Measurements from ENCODE around the gene ABCD3.

- TF ChIP-seq, protein P1, sequence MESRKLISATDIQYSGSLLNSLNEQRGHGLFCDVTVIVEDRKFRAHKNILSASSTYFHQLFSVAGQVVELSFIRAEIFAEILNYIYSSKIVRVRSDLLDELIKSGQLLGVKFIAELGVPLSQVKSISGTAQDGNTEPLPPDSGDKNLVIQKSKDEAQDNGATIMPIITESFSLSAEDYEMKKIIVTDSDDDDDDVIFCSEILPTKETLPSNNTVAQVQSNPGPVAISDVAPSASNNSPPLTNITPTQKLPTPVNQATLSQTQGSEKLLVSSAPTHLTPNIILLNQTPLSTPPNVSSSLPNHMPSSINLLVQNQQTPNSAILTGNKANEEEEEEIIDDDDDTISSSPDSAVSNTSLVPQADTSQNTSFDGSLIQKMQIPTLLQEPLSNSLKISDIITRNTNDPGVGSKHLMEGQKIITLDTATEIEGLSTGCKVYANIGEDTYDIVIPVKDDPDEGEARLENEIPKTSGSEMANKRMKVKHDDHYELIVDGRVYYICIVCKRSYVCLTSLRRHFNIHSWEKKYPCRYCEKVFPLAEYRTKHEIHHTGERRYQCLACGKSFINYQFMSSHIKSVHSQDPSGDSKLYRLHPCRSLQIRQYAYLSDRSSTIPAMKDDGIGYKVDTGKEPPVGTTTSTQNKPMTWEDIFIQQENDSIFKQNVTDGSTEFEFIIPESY (IDR thresholded peaks at IDR 0.05; ENCODE audit: borderline replicate concordance, low read depth) = no peak
- TF ChIP-seq RAD21 (IDR thresholded peaks at IDR 0.05; ENCODE audit: low read length) (no peak), NRF1 (IDR thresholded peaks at IDR 0.05; ENCODE audit: low read depth, low read length) (no peak), CTCF (IDR thresholded peaks at IDR 0.05) (no peak), RCOR1 (IDR thresholded peaks at IDR 0.05; ENCODE audit: low read length) (no peak), TCF12 (IDR thresholded peaks at IDR 0.05) (no peak), TAF1 (IDR thresholded peaks at IDR 0.05; ENCODE audit: borderline replicate concordance, low read depth, low read length) (no peak), EZH2phosphoT487 (IDR thresholded peaks at IDR 0.05; ENCODE audit: borderline replicate concordance, low read depth) (no peak), POLR2AphosphoS5 (IDR thresholded peaks at IDR 0.05; ENCODE audit: low read depth, low read length) (no peak), SIN3A (IDR thresholded peaks at IDR 0.05; ENCODE audit: borderline replicate concordance, low read depth, low read length) (no peak), IRF3 (IDR thresholded peaks at IDR 0.05; ENCODE audit: low read depth, low read length) (no peak)
- TF ChIP-seq, protein P2, sequence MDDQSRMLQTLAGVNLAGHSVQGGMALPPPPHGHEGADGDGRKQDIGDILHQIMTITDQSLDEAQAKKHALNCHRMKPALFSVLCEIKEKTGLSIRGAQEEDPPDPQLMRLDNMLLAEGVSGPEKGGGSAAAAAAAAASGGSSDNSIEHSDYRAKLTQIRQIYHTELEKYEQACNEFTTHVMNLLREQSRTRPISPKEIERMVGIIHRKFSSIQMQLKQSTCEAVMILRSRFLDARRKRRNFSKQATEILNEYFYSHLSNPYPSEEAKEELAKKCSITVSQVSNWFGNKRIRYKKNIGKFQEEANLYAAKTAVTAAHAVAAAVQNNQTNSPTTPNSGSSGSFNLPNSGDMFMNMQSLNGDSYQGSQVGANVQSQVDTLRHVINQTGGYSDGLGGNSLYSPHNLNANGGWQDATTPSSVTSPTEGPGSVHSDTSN (IDR thresholded peaks at IDR 0.05) = no peak
Measured at GRCh38 chr1:94486990-94487389, 68.8 kb downstream of the ABCD3 start.
